Measurements from ENCODE around the gene KDM6A.

The KDM6A gene

GRCh38 chrX:44903830-44904530, 31.0 kb downstream of the KDM6A start:
- Histone ChIP-seq H2AK5ac (ENCODE audit: low read length) (no peak overlapping the region), H3K27ac (ENCODE audit: low read depth, low read length) (no peak overlapping the region), H3K79me2 (ENCODE audit: control insufficient read depth, insufficient read depth, low read length, poor library complexity) (no peaks in the 10 kb centered on the region), H2BK12ac (ENCODE audit: low read length) (no peak overlapping the region), H3K14ac (ENCODE audit: low read length) (no peak overlapping the region), H3K9ac (ENCODE audit: low read length) (no peak overlapping the region), H3K79me1 (ENCODE audit: low read length) (no peaks in the 10 kb centered on the region), H3K23ac (ENCODE audit: low read length) (no peak overlapping the region), H4K12ac (ENCODE audit: low read depth, low read length) (no peak overlapping the region), H3K9me3 (ENCODE audit: insufficient read depth, low read depth, low read length) (no peaks in the 10 kb centered on the region), H3K36me3 (ENCODE audit: control insufficient read depth in 1 of 2, insufficient read depth in 2 of 2, low read length in 2 of 2) (no peaks in the 10 kb centered on the region), H2AFZ (ENCODE audit: insufficient read depth, low read length, poor library complexity) (no peak overlapping the region), H4K91ac (ENCODE audit: low read depth, low read length) (no peak overlapping the region), H3K18ac (ENCODE audit: low read length) (no peak overlapping the region), H3K4me2 (ENCODE audit: low read length) (no peak overlapping the region), H3K4ac (ENCODE audit: low read depth, low read length) (no peak overlapping the region), H3K4me3 (ENCODE audit: low read depth, low read length) (no peak overlapping the region), H3K27me3 (ENCODE audit: insufficient read depth, low read length) (no peaks in the 10 kb centered on the region), H2BK5ac (ENCODE audit: low read depth, low read length, poor library complexity) (no peak overlapping the region), H4K8ac (ENCODE audit: low read depth, low read length) (no peak overlapping the region), H2BK120ac (ENCODE audit: insufficient read depth, low read length, poor library complexity) (no peak overlapping the region), H3K4me1 (ENCODE audit: control insufficient read depth in 1 of 2, insufficient read depth in 2 of 2, low read length in 2 of 2) (no peaks in the 10 kb centered on the region)
- no peak for DNase-seq
- WGBS (ENCODE audit: extremely low coverage, insufficient coverage, insufficient read length): no CpG with 5 or more reads among the region's 4 CpGs

- H3K14ac ChIP-seq (ENCODE audit: low read length): no peak overlapping the region
- H3K36me3 ChIP-seq (ENCODE audit: control insufficient read depth in 1 of 2, insufficient read depth in 2 of 2, low read length in 2 of 2): no peaks in the 10 kb centered on the region
- no peaks in the 10 kb centered on the region for H3K79me2 ChIP-seq (ENCODE audit: control insufficient read depth, insufficient read depth, low read length, poor library complexity)
- no peaks in the 10 kb centered on the region for H3K4me1 ChIP-seq (ENCODE audit: control insufficient read depth in 1 of 2, insufficient read depth in 2 of 2, low read length in 2 of 2)
- no peak overlapping the region for H2BK12ac ChIP-seq (ENCODE audit: low read length)
- no peaks in the 10 kb centered on the region for H3K9me3 ChIP-seq (ENCODE audit: insufficient read depth, low read depth, low read length)
- no peak overlapping the region for H3K23ac ChIP-seq (ENCODE audit: low read length)
- no peak for DNase-seq
- peak overlapping the region; percentile 46 for H3K4ac ChIP-seq (ENCODE audit: low read depth, low read length)
- H4K91ac ChIP-seq (ENCODE audit: low read depth, low read length): no peak overlapping the region
- no peak overlapping the region for H3K18ac ChIP-seq (ENCODE audit: low read length)
- no peak overlapping the region for H2BK5ac ChIP-seq (ENCODE audit: low read depth, low read length, poor library complexity)
- no peak overlapping the region for H2AFZ ChIP-seq (ENCODE audit: insufficient read depth, low read length, poor library complexity)
- no peak overlapping the region for H3K27ac ChIP-seq (ENCODE audit: low read depth, low read length)
- H3K4me2 ChIP-seq (ENCODE audit: low read length): no peak overlapping the region
- H4K8ac ChIP-seq (ENCODE audit: low read depth, low read length): no peak overlapping the region
- H2BK120ac ChIP-seq (ENCODE audit: insufficient read depth, low read length, poor library complexity): no peak overlapping the region
- H3K9ac ChIP-seq (ENCODE audit: low read length): no peak overlapping the region
- no peak overlapping the region for H2AK5ac ChIP-seq (ENCODE audit: low read length)
- no peaks in the 10 kb centered on the region for H3K79me1 ChIP-seq (ENCODE audit: low read length)
- H3K4me3 ChIP-seq (ENCODE audit: low read depth, low read length): no peak overlapping the region
- WGBS (ENCODE audit: extremely low coverage, insufficient coverage, insufficient read length): no CpG with 5 or more reads among the region's 4 CpGs
- H3K27me3 ChIP-seq (ENCODE audit: insufficient read depth, low read length): no peaks in the 10 kb centered on the region
- no peak overlapping the region for H4K12ac ChIP-seq (ENCODE audit: low read depth, low read length)
Measured at GRCh38 chrX:44904542-44905115, 31.6 kb downstream of the KDM6A start.

GRCh38 chrX:44906041-44906440, 33.1 kb downstream of the KDM6A start:
- Histone ChIP-seq H3K27me3 (ENCODE audit: insufficient read depth, low read length) (no peaks in the 10 kb centered on the region), H2BK12ac (ENCODE audit: low read length) (no peak overlapping the region), H2AFZ (ENCODE audit: insufficient read depth, low read length, poor library complexity) (no peak overlapping the region), H3K14ac (ENCODE audit: low read length) (no peak overlapping the region), H4K12ac (ENCODE audit: low read depth, low read length) (no peak overlapping the region), H3K79me2 (ENCODE audit: control insufficient read depth, insufficient read depth, low read length, poor library complexity) (no peaks in the 10 kb centered on the region), H3K79me1 (ENCODE audit: low read length) (no peaks in the 10 kb centered on the region), H2BK120ac (ENCODE audit: insufficient read depth, low read length, poor library complexity) (no peak overlapping the region), H3K36me3 (ENCODE audit: control insufficient read depth in 1 of 2, insufficient read depth in 2 of 2, low read length in 2 of 2) (no peaks in the 10 kb centered on the region), H3K4ac (ENCODE audit: low read depth, low read length) (peak overlapping the region; percentile 83), H3K4me3 (ENCODE audit: low read depth, low read length) (no peak overlapping the region), H4K8ac (ENCODE audit: low read depth, low read length) (no peak overlapping the region), H3K4me2 (ENCODE audit: low read length) (no peak overlapping the region), H3K27ac (ENCODE audit: low read depth, low read length) (no peak overlapping the region), H4K91ac (ENCODE audit: low read depth, low read length) (no peak overlapping the region), H3K4me1 (ENCODE audit: control insufficient read depth in 1 of 2, insufficient read depth in 2 of 2, low read length in 2 of 2) (no peaks in the 10 kb centered on the region), H3K9ac (ENCODE audit: low read length) (no peak overlapping the region), H3K23ac (ENCODE audit: low read length) (no peak overlapping the region), H3K18ac (ENCODE audit: low read length) (no peak overlapping the region), H2AK5ac (ENCODE audit: low read length) (no peak overlapping the region), H3K9me3 (ENCODE audit: insufficient read depth, low read depth, low read length) (no peaks in the 10 kb centered on the region), H2BK5ac (ENCODE audit: low read depth, low read length, poor library complexity) (no peak overlapping the region)
- WGBS (ENCODE audit: extremely low coverage, insufficient coverage, insufficient read length): no CpG with 5 or more reads among the region's 3 CpGs
- DNase-seq: no peak

GRCh38 chrX:44906542-44906941, 33.6 kb downstream of the KDM6A start:
- Histone ChIP-seq H2BK120ac (ENCODE audit: insufficient read depth, low read length, poor library complexity) (no peak overlapping the region), H2BK5ac (ENCODE audit: low read depth, low read length, poor library complexity) (no peak overlapping the region), H3K23ac (ENCODE audit: low read length) (no peak overlapping the region), H3K4ac (ENCODE audit: low read depth, low read length) (peak overlapping the region; percentile 67), H2BK12ac (ENCODE audit: low read length) (no peak overlapping the region), H3K27ac (ENCODE audit: low read depth, low read length) (no peak overlapping the region), H4K12ac (ENCODE audit: low read depth, low read length) (no peak overlapping the region), H2AFZ (ENCODE audit: insufficient read depth, low read length, poor library complexity) (no peak overlapping the region), H3K4me1 (ENCODE audit: control insufficient read depth in 1 of 2, insufficient read depth in 2 of 2, low read length in 2 of 2) (no peaks in the 10 kb centered on the region), H3K79me1 (ENCODE audit: low read length) (no peaks in the 10 kb centered on the region), H3K4me3 (ENCODE audit: low read depth, low read length) (no peak overlapping the region), H3K9me3 (ENCODE audit: insufficient read depth, low read depth, low read length) (no peaks in the 10 kb centered on the region), H4K8ac (ENCODE audit: low read depth, low read length) (no peak overlapping the region), H3K18ac (ENCODE audit: low read length) (no peak overlapping the region), H3K27me3 (ENCODE audit: insufficient read depth, low read length) (no peaks in the 10 kb centered on the region), H3K4me2 (ENCODE audit: low read length) (no peak overlapping the region), H4K91ac (ENCODE audit: low read depth, low read length) (no peak overlapping the region), H3K9ac (ENCODE audit: low read length) (no peak overlapping the region), H2AK5ac (ENCODE audit: low read length) (no peak overlapping the region), H3K79me2 (ENCODE audit: control insufficient read depth, insufficient read depth, low read length, poor library complexity) (no peaks in the 10 kb centered on the region), H3K36me3 (ENCODE audit: control insufficient read depth in 1 of 2, insufficient read depth in 2 of 2, low read length in 2 of 2) (no peaks in the 10 kb centered on the region), H3K14ac (ENCODE audit: low read length) (no peak overlapping the region)
- no CpG with 5 or more reads among the region's 6 CpGs for WGBS (ENCODE audit: extremely low coverage, insufficient coverage, insufficient read length)
- no peak for DNase-seq

Data from trophoblast cell (in vitro differentiated cells and primary cell).